CD14-positive monocyte (primary cell): ENCODE data around the gene APCDD1. TPM values are rescaled to one million over a fixed set of nuclear protein-coding genes. Genes with fewer than 3 reads are reported as not detected.

Source experiments
- DNase-seq, 3 donors: peaks; one replicate each; pipeline ENCODE4 v3.0.0-alpha.2; 2011 to 2022
- H2AFZ ChIP-seq: 2 replicates; pipeline ENCODE4 v1.6.0; 2012; ENCODE audit warnings: mild to moderate bottlenecking, low read depth, low read length, inconsistent platforms; ENCODE audit not compliant: insufficient read depth, poor library complexity, severe bottlenecking
- H3K27ac ChIP-seq, 2 donors: 1 replicate in 1 of 2; 2 replicates in 1 of 2; pipeline ENCODE4 v1.5.1; 2012 to 2013; ENCODE audit warnings: low read length in 2 of 2, control low read depth in 1 of 2, inconsistent platforms in 1 of 2, low read depth in 1 of 2, mild to moderate bottlenecking in 1 of 2
- H3K27me3 ChIP-seq, 2 donors: one replicate each; pipeline versions ENCODE4 v1.6.0 to v1.6.1; 2011 to 2013; ENCODE audit warnings: low read length in 2 of 2; ENCODE audit not compliant: control insufficient read depth in 2 of 2, insufficient read depth in 2 of 2
- H3K36me3 ChIP-seq, 2 donors: replicated peaks in 1 of 2; 1 replicate in 1 of 2; 2 replicates in 1 of 2; pipeline versions ENCODE4 v1.5.1 to v1.6.1; 2012 to 2013; ENCODE audit warnings: low read length in 2 of 2, control low read depth in 1 of 2, inconsistent platforms in 1 of 2, mild to moderate bottlenecking in 1 of 2; ENCODE audit not compliant: insufficient read depth in 2 of 2, control insufficient read depth in 1 of 2
- H3K4me1 ChIP-seq, 2 donors: 1 replicate in 1 of 2; 2 replicates in 1 of 2; pipeline versions ENCODE4 v1.5.1 to v1.6.1; 2012 to 2013; ENCODE audit warnings: low read length in 2 of 2, control low read depth in 1 of 2, inconsistent platforms in 1 of 2, mild to moderate bottlenecking in 1 of 2, moderate library complexity in 1 of 2; ENCODE audit not compliant: insufficient read depth in 2 of 2, control insufficient read depth in 1 of 2
- H3K4me2 ChIP-seq: replicated peaks from 2 replicates; pipeline ENCODE3; 2012; ENCODE audit warnings: low read length, moderate library complexity, mild to moderate bottlenecking; ENCODE audit not compliant: poor library complexity, severe bottlenecking; ENCODE audit errors: extremely low read depth
- H3K4me3 ChIP-seq, 3 experiments: fragments of 200-600 bp in 1 of 3; sonication (generic) in 1 of 3; replicated peaks in 1 of 3; 1 replicate in 2 of 3; 2 replicates in 1 of 3; pipeline ENCODE4 v1.5.1; 2011 to 2013; ENCODE audit warnings: low read length in 3 of 3, mild to moderate bottlenecking in 3 of 3, control low read depth in 2 of 3, low read depth in 2 of 3, inconsistent platforms in 1 of 3, moderate library complexity in 1 of 3
- H3K79me2 ChIP-seq: 2 replicates; pipeline ENCODE4 v1.6.0; 2012; ENCODE audit warnings: mild to moderate bottlenecking, control low read depth, inconsistent platforms, low read length, moderate library complexity; ENCODE audit not compliant: insufficient read depth
- H3K9ac ChIP-seq: 2 replicates; pipeline ENCODE4 v1.6.0; 2017; ENCODE audit warnings: low read length, mild to moderate bottlenecking; ENCODE audit not compliant: insufficient read depth, poor library complexity, severe bottlenecking
- H3K9me3 ChIP-seq, 2 donors: replicated peaks in 1 of 2; 1 replicate in 1 of 2; 2 replicates in 1 of 2; pipeline versions ENCODE4 v1.5.1 to v1.6.1; 2012 to 2013; ENCODE audit warnings: low read length in 2 of 2, control low read depth in 1 of 2; ENCODE audit not compliant: control insufficient read depth in 1 of 2, insufficient read depth in 1 of 2
- H4K20me1 ChIP-seq: 2 replicates; pipeline ENCODE4 v1.6.0; 2012; ENCODE audit warnings: mild to moderate bottlenecking, low read length, control low read depth, moderate library complexity; ENCODE audit not compliant: insufficient read depth
- H3K27ac Mint-ChIP-seq, 7 donors: one replicate each; pipeline ENCODE4 v1.8.0; 2020; ENCODE audit warnings: mild to moderate bottlenecking in 7 of 7, mixed read lengths in 7 of 7, moderate library complexity in 6 of 7, inconsistent platforms in 2 of 7
- H3K27me3 Mint-ChIP-seq, 3 donors: one replicate each; pipeline ENCODE4 v1.8.0; 2021 to 2022; ENCODE audit warnings: low read depth in 3 of 3, mild to moderate bottlenecking in 3 of 3, mixed read lengths in 3 of 3, moderate library complexity in 3 of 3, inconsistent platforms in 1 of 3
- H3K36me3 Mint-ChIP-seq, 2 donors: one replicate each; pipeline ENCODE4 v1.8.0; 2020; ENCODE audit warnings: mixed read lengths in 2 of 2, inconsistent platforms in 1 of 2, mild to moderate bottlenecking in 1 of 2
- H3K4me1 Mint-ChIP-seq: one replicate; pipeline ENCODE4 v1.8.0; 2020; ENCODE audit warnings: mild to moderate bottlenecking, mixed read lengths
- H3K4me3 Mint-ChIP-seq, 2 donors: one replicate each; pipeline ENCODE4 v1.8.0; 2020; ENCODE audit warnings: mild to moderate bottlenecking in 2 of 2, mixed read lengths in 2 of 2, moderate library complexity in 1 of 2
- H3K9me3 Mint-ChIP-seq, 7 donors: one replicate each; pipeline ENCODE4 v1.8.0; 2020 to 2022; ENCODE audit warnings: mixed read lengths in 7 of 7, mild to moderate bottlenecking in 6 of 7, moderate library complexity in 6 of 7, inconsistent platforms in 2 of 7
- CTCF ChIP-seq: fragments of 200-600 bp; IDR thresholded peaks from one replicate; pipeline ENCODE4 v1.8.0; 2022; ENCODE audit warnings: antibody characterized with exemption, mild to moderate bottlenecking
- WGBS: methylation state at CpG from one replicate; pipeline ENCODE4 v1.1.5; 2013; ENCODE audit warnings: missing lambda C conversion rate; ENCODE audit not compliant: insufficient coverage; 5-methylcytosine and 5-hydroxymethylcytosine counted together
- intact Hi-C, 2 donors: fragments of 100-400 bp; cut with micrococcal nuclease; formaldehyde crosslinking; loops; one replicate each; pipeline versions ENCODE4 v1.15.0 to v1.15.1; 2023
- polyA plus RNA-seq, 3 donors: library from polyadenylated mRNA; depleted of rRNA in 1 of 3; unstranded in 2 of 3; stranded (reverse) in 1 of 3; fragments of 300-500 nt in 2 of 3; fragments of >200 nt in 1 of 3; fragmentation: Illumina TruSeq in 2 of 3; gene quantifications; 1 replicate in 2 of 3; 2 replicates in 1 of 3; pipeline ENCODE4 v1.2.3, GENCODE V29; 2012 to 2021

APCDD1 gene
- polyA plus RNA-seq, 3 donors, result 1.2 to 4.8 (median 1.6) TPM

GRCh38 chr18:10474309-10474708 lies 19.9 kb downstream of the APCDD1 start:
- Histone ChIP-seq H3K27me3 (no peaks in the 10 kb centered on the region), H3K9ac (no peak overlapping the region), H4K20me1 (no peaks in the 10 kb centered on the region), H3K4me3 (no peak overlapping the region), H3K4me2 (no peak overlapping the region), H3K9me3 (no peaks in the 10 kb centered on the region), H3K36me3 (no peaks in the 10 kb centered on the region), H3K79me2 (no peaks in the 10 kb centered on the region), H2AFZ (no peak overlapping the region), H3K27ac (no peak overlapping the region), H3K4me1 (peaks cover 29 to 33% of the 10 kb centered on the region in 2 donors)
- H3K4me3 Mint-ChIP-seq, result no peak overlapping the region
- H3K4me1 Mint-ChIP-seq, result peaks cover 39% of the 10 kb centered on the region
- no peak for DNase-seq
- peaks cover 4% of the 10 kb centered on the region in 2 donors for H3K36me3 Mint-ChIP-seq
- H3K27me3 Mint-ChIP-seq, result peaks cover 3 to 13% (median 5%) of the 10 kb centered on the region in 3 donors
- no peak for TF ChIP-seq CTCF
- H3K9me3 Mint-ChIP-seq, result peaks cover 0 to 2% (median 0%) of the 10 kb centered on the region in 7 donors
- intact Hi-C loops, result no loop called here
- H3K27ac Mint-ChIP-seq, result peak overlapping the region in 1 of 7 donors; percentile 27
- WGBS, result 97% methylated on average over 3 of the region's 17 CpGs

GRCh38 chr18:10475276-10475653 lies 20.8 kb downstream of the APCDD1 start:
- no peaks in the 10 kb centered on the region for H3K9me3 ChIP-seq
- H3K4me1 Mint-ChIP-seq, result peaks cover 48% of the 10 kb centered on the region
- no peaks in the 10 kb centered on the region for H3K27me3 ChIP-seq
- no peaks in the 10 kb centered on the region for H3K36me3 ChIP-seq
- no CpG with 5 or more reads among the region's 3 CpGs for WGBS
- intact Hi-C loops, result no loop called here
- peak overlapping the region in 1 of 3 experiments; percentile 57 for H3K4me3 ChIP-seq
- H3K9ac ChIP-seq, result no peak overlapping the region
- H3K4me3 Mint-ChIP-seq, result peak overlapping the region; percentile 67 to 84
- no peak for DNase-seq
- peaks cover 4% of the 10 kb centered on the region in 2 donors for H3K36me3 Mint-ChIP-seq
- no peaks in the 10 kb centered on the region for H3K79me2 ChIP-seq
- peaks cover 0 to 2% (median 0%) of the 10 kb centered on the region in 7 donors for H3K9me3 Mint-ChIP-seq
- H3K27ac Mint-ChIP-seq, result peak overlapping the region in 4 of 7 donors; percentile 11 to 81 (median 54)
- H3K27me3 Mint-ChIP-seq, result peaks cover 3 to 13% (median 5%) of the 10 kb centered on the region in 3 donors
- H2AFZ ChIP-seq, result peak overlapping the region; percentile 55
- H3K27ac ChIP-seq, result no peak overlapping the region
- peaks cover 36 to 42% of the 10 kb centered on the region in 2 donors for H3K4me1 ChIP-seq
- peak overlapping the region; percentile 59 for H3K4me2 ChIP-seq
- no peak for TF ChIP-seq CTCF
- no peaks in the 10 kb centered on the region for H4K20me1 ChIP-seq
